HG03025 (cell line): Measurements from ENCODE around the gene MRPL53.
"Not testable (repeated sequence)": the region's sequence is repeated elsewhere in the genome, so short reads cannot be mapped to it uniquely, and the experiment has no call there.

Source experiments
- ATAC-seq: cut with Tn5 transposase; IDR thresholded peaks from one replicate; pipeline ENCODE4 v1.9.1; 2021; ENCODE audit warnings: mild to moderate bottlenecking, moderate library complexity; ENCODE audit not compliant: unreplicated experiment, low FRiP score

MRPL53 gene

DNA sequence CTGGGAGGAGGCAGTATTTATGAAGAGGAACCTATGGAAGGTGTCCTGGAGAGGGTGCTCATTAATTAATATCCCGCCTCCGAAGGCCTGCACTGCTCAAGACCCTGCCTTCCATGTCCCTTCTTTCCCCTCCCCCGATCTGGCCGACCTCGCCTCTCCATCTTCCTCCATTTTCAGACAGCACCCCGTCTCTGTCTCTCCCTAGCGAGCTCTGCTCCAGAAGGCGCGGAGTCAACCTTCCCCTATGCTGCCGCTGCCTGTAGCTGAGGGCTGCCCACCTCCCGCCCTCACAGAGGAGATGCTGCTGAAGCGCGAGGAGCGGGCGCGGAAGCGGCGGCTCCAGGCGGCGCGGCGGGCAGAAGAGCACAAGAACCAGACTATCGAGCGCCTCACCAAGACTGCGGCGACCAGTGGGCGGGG, 15.3 kb downstream of the MRPL53 start:
- ATAC-seq, result no peak

DNA sequence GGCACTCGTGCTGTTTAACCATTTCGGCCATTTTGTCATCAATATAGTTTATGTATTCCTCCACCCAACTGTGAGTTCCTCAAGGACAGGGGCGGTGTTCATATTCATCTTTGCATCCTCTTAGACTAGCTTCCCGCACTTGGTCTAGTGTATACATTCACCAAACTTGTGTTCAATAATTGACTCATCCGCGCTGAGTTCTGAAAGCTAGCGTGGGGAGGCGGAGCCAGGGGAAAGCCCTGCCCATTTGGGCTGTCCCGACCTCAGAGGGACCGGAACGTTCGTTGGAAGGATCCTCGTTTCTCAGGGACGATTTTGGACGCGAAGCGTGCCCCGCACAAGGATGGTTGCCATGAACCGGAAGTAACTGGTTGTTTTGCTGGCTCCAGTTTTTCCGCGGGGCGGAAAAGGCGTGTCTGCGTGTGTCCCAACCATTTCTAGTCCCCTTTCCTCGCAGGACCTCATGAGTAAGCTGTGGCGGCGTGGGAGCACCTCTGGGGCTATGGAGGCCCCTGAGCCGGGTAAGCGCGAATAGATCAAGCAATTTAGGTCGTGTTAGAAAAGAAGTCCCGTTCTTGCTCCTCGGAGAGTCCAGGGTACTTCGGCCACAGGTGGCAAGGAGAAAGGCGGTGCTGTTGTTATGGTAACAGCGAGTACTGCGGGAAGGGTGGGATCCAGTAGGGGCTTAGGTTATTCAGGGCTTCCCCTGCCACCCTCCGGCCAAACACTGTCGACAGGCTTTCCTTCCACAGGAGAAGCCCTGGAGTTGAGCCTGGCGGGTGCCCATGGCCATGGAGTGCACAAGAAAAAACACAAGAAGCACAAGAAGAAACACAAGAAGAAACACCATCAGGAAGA, 17.6 kb downstream of the MRPL53 start, which contains the start of gene INO80B:
TSS of gene INO80B (plus strand) at position 434 of the 858 bp plus-strand sequence. CDS start at position 464, 30 bp downstream.
- ATAC-seq, result peak; percentile 38

GRCh38 chr2:74450570-74451190, 21.8 kb downstream of the MRPL53 start:
- no peak for ATAC-seq

GRCh38 chr2:74448771-74449170, 23.7 kb downstream of the MRPL53 start:
- ATAC-seq, result no peak

DNA sequence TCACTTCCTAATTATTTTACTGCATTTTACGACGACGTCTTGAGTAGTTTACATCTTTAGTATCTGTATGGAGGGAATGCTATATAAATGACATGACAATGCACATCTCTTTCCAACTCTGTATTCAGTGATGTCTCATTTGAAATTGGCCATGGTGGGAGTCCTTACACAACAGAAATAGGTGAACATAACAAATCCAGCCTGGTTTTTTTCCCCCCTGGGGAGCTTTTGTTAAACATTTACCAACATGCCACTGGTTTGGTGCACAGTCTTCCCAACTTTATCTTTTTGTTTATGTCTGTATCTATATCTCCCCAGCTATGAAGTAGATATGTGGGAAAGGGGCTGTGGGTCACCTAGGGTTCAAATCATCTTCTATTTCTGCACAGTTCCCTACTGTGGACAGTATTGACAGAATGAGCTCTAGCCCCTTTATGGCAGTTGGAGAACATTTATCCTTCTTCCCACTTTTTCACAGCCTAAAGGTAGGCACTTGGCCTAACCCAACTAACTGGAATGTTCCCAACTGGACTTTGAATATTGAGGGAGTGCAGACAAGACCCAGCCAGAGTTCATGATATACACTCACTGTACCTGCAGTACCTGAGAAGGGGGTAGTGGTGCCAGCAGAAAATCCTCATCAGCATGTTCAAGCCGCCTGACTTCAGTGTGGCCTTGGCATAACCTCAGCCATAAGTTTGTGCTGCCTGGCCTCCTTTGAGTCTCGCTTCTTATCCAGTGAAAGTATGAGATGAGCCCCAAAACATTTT, 25.1 kb downstream of the MRPL53 start:
- no peak for ATAC-seq

DNA sequence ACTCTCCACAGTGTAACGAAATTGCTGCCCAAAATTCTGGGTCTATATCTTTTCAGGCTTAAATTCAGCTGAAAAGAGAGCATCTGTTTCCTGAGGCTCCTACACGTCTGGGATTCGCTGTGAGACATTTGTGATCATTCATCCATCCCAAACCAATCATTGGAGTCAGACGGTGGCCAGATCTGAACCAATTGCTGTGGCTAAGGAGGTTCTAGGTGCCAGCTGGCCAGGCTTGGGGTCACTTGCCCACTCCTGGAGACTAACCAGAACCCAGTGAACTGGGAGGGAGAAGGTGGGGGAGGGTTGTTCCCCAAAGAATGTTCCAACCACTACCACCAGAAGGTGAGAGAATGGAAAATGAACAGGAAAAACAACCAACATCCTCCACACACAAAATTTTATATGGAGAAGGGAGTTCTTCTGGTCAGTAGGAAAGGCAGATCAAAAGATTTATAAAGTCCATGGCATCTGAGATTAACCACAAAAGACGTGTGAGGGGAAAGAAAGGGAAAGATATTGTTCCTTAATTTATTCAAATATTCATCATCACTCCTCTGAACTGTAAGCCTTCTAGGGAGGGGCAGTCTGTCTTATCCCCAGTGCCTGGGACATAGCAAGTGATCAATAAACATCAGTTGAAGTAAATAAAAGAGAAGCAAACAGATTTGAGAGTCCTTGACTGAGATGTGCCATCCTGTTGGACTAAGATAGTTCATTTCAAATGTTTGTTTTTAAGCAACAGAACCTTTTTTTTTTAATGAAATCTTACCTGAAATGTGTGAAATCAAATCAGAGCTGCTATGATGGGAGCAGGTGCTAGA, 27.8 kb downstream of the MRPL53 start:
- ATAC-seq, result no peak

GRCh38 chr2:74442483-74443297, 29.8 kb downstream of the MRPL53 start:
- not testable (repeated sequence) for ATAC-seq

GRCh38 chr2:74441690-74442482, 30.6 kb downstream of the MRPL53 start, which contains the start of gene RTKN:
Gene RTKN, minus strand, starts transcription at chr2:74441937. Its CDS starts 121 bp downstream, at chr2:74441816.
- no peak for ATAC-seq

DNA sequence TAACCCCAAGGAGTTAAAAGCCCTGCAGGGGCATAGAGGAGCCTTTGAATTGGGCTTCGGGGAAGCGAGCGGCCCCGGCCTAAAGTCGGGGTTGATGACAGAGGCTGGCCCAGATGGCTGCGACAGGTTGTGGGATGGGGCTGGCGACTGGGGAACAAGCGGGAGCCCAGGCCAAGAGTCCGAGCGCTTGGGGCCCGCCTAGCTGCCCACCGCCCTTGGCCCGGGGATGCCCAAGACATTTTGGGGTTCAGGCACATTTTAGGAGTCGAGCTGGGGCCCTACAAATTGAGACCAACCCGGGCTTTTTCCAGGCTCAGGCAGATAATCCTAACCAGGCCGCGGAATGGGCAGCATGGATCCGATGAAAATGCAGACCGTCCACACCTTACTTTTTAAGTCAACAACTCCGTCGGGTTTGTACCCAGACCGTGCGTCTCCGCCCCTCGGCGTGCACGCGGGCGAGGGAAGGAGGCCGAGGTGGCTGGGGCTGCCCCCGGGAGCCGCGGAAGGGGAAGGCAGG, 31.2 kb downstream of the MRPL53 start:
- ATAC-seq, result no peak

DNA sequence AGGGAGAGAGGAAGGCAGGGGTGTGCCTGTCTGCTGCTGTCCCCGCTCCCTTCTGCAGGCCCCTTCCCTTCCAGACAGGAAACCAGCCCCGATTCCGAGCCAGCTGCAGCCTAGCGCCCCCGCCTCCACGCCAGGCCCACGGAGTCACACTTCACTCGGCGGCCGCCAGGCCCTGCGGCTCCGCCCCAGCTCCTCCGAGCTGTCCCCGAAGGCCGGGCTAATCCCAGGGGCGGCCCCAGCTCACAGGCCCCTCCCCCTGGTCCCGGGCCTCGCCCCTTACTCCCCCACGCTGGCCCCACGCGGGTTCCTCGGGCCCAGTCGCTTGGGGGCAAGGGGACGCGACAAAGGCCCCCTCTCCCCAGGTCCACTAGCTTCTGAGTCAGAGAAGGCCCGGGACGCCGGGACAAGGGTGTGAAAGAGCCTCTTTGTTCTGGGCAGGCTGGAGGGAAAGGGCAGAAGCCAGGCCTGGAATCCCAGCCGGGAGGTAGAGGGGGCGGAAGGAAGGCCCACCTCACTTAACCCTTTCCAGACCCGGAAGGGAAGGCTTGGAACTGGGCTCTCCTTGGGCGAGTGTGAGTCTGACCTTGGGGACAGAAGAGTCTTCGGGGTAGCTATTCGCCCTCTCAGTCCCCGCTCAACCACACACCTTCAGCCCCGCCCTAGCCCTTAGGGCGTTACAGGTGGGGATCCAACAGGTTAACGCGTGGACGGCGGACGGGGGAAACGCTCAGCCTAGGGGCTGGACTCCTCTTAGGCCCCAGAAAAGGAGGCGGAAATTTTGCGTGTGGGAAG, 31.9 kb downstream of the MRPL53 start:
- ATAC-seq, result peak; percentile 73

DNA sequence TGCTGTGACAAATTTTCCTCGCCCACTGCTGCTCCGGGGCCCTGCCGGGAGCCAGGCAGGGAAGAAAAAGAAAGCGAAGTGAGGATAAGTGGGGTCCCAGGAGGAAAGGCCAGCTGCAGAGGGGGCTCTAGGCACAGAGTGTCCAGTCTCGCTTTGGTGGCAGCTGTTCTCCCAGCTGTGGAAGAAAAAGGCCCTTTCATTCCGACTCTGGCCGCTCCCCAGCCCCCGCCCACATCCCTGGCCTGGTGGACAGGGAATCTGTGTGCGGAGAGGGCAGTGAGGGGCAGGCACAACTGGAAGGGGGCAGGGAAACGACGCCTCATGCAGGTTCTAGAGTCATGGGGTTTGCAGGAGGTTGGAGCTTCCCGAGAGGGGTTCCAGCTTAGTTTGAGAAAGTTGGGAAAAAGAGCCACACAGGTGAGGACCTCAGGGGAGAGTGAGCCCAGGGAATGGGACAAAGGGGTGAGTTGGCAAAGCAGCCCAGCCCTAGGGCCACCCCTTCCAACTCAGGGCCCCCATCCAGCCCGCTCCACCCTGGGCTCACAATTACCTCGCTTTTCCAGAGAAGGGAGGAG, 32.6 kb downstream of the MRPL53 start:
- no peak for ATAC-seq

DNA sequence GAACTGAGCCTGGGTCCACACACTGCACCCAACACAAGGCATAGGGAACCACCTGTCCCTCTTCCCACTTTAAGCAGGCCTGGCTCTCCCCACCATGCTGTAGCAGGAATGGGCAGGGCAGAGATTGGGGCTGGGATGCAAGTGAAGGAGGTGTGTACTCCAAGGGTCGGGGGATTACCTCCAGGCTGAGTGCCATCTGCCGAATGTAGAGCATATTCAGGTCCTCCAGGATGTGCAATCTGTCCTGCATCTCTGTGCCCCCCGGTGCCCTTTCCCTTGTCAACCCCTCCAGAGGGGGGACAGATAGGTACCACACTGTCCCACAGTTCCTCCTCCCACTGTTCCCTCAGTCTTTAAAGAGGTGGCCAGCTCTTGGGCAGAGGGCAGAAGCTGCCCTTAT, 33.1 kb downstream of the MRPL53 start:
- no peak for ATAC-seq

DNA sequence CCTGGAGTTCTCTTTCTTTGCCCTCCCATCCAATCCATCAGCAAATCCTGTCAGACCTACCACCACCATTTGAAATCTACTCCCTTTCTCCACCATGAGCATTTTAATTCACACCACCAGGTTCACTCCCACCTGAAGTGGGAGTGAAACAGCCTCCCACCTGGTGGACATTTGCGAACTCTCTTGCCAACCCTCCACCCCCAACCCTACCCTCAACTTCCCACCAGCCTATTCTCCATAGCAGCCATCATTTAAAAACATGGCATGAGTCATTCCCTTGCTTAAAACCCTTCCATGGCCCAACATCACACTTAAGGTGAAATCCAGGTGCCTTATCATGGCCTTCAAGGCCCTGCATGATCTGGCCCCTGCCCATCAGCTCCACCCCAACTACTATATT, 34.2 kb downstream of the MRPL53 start:
- ATAC-seq, result no peak

DNA sequence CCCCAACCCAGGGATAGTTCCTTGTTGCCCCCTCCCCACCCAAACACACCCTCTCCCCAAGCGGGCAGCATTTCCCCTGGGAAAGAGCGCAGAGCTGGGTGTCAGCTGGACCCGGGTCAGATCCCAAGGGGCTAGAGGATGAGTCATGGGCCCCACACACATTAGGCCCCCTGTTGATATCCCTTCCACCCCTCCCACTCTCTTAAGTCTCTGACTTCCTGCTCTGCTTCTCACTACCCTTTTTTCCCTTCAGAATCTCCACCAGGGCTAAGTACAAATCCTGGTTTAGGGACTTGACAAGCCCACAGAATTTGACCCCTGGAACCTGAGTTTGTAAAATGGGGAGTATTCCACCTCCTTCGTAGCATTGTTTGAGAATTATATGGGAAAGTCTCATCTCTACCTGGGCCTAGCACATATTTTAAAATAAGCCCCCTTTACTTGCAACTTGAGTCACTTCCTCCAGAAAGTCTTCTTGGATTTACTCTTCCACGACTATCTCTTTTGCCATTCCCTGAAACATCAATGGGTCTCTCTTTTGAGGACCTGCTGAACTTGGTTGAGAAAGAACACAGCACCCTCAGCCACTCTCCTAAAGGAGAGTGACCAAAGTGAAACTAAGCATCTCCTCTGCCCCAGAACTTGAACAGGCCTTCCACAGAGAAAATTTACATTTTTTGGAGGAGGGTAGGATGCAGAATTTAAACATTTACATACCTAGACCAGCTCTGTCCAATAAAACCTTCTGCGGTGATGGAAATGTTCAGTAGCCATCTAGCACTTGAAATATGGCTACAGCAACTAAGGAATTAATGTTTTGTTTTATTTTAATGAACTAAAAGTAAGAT, 35.4 kb downstream of the MRPL53 start:
- no peak for ATAC-seq

DNA sequence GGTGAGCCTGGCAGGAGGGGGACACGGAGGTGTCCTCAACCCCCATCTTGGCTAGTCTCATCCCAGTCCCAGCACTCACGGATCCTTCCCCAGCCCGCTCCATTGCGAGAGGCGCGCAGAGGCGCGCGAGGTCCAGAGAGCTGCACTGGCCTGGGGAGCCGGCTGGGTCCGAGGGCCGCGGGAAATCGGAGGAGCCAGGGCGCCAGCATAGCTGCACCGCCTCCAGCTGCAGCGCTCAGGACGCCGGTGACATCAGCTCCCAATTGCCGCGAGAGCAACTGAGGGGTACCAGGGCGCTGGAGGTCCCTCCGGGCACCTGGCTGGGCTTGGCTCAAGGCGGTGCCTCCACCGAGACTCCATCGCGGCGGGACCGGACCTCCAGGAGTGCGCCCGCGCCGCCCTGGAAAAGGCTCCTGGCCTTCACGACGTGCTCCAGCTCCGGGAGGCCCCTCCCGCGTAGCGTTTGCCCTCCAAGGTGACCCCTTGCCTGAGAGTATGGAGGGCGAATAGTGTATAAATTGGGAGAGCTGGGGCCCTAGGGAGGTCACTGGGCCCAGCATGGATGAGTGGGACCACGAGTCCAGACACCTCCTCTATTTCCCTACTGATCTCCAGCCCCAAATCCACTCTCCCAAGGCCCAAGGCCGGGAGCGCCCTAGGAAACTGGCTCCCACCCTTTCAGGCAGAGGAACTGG, 36.2 kb downstream of the MRPL53 start:
- no peak for ATAC-seq

- ATAC-seq, result no peak
These were observed 42.0 kb downstream of the MRPL53 start for GRCh38 chr2:74430502-74430901.
